Colonic mucosa (tissue), 4 donors: ENCODE data around the gene ABLIM1. TPM values are rescaled to one million over a fixed set of nuclear protein-coding genes. Genes with fewer than 3 reads are reported as not detected.
A peak's percentile ranks its signal among the peaks of the same experiment; 100 is the strongest.

ENCODE experiments used
- DNase-seq: peaks from one replicate; pipeline ENCODE4 v3.0.0-alpha.2; 2020
- H3K27ac ChIP-seq: fragments of 200-600 bp; one replicate; pipeline ENCODE4 v1.8.0; 2021
- H3K27me3 ChIP-seq: fragments of 200-600 bp; one replicate; pipeline ENCODE4 v1.8.0; 2021
- H3K36me3 ChIP-seq: fragments of 200-600 bp; one replicate; pipeline ENCODE4 v1.8.0; 2021
- H3K4me1 ChIP-seq: fragments of 200-600 bp; one replicate; pipeline ENCODE4 v1.8.0; 2021; ENCODE audit warnings: mild to moderate bottlenecking
- H3K4me3 ChIP-seq: fragments of 200-600 bp; one replicate; pipeline ENCODE4 v1.8.0; 2021
- H3K9ac ChIP-seq, 2 donors: one replicate each; pipeline ENCODE4 v1.7.0; 2013; ENCODE audit warnings: control low read depth in 2 of 2, low read depth in 2 of 2, low read length in 2 of 2
- H3K9me3 ChIP-seq: fragments of 200-600 bp; one replicate; pipeline ENCODE4 v1.8.0; 2021
- CTCF ChIP-seq: fragments of 200-600 bp; IDR thresholded peaks from one replicate; pipeline ENCODE4 v1.8.0; 2022; ENCODE audit warnings: antibody characterized with exemption, mild to moderate bottlenecking
- intact Hi-C: fragments of 100-400 bp; cut with DNase I; formaldehyde crosslinking; loops from one replicate; pipeline ENCODE4 v1.14.1; 2022
- total RNA-seq, 2 donors: library from RNA; stranded (reverse); fragmentation: NEBNext Ultra II Directional in 1 of 2; extraction: Animal tissue kit (Norgen Biotek cat#: 25700) in 1 of 2; gene quantifications; one replicate each; pipeline ENCODE4 v1.2.1, GENCODE V29; 2021
- donor health status: healthy.
- donor health status: DM: no; HTN: no; CAD: no.
- donor health status: DM: no; HTN: no; CAD: no.

ABLIM1 gene
- total RNA-seq, 2 donors from 2014 or later = 118 to 131 TPM

- Histone ChIP-seq H3K27me3 (no peaks in the 10 kb centered on the region), H3K36me3 (no peaks in the 10 kb centered on the region), H3K27ac (no peak overlapping the region), H3K4me1 (peaks cover 11% of the 10 kb centered on the region), H3K9ac (no peak overlapping the region), H3K9me3 (no peaks in the 10 kb centered on the region), H3K4me3 (no peak overlapping the region)
- intact Hi-C loops = no loop called here
- no peak for DNase-seq
- no peak for TF ChIP-seq CTCF
These were observed 117.8 kb downstream of the ABLIM1 start for GRCh38 chr10:114540236-114540635.

GRCh38 chr10:114539623-114540022 is 118.5 kb downstream of the ABLIM1 start:
- intact Hi-C loops = no loop called here
- H3K36me3 ChIP-seq = no peaks in the 10 kb centered on the region
- H3K4me1 ChIP-seq = peaks cover 5% of the 10 kb centered on the region
- no peak for TF ChIP-seq CTCF
- no peaks in the 10 kb centered on the region for H3K9me3 ChIP-seq
- H3K27ac ChIP-seq = no peak overlapping the region
- H3K9ac ChIP-seq = no peak overlapping the region
- no peaks in the 10 kb centered on the region for H3K27me3 ChIP-seq
- no peak for DNase-seq
- no peak overlapping the region for H3K4me3 ChIP-seq

- Histone ChIP-seq H3K9ac (peak overlapping the region; percentile 52 to 73), H3K9me3 (no peaks in the 10 kb centered on the region), H3K4me1 (no peaks in the 10 kb centered on the region), H3K4me3 (no peak overlapping the region), H3K36me3 (no peaks in the 10 kb centered on the region), H3K27ac (peak overlapping the region; percentile 54), H3K27me3 (no peaks in the 10 kb centered on the region)
- peak; percentile 90 for DNase-seq
- no peak for TF ChIP-seq CTCF
- intact Hi-C loops = no loop called here
These were observed 119.7 kb downstream of the ABLIM1 start for GRCh38 chr10:114538181-114538906.

- Histone ChIP-seq H3K9me3 (no peaks in the 10 kb centered on the region), H3K27ac (no peak overlapping the region), H3K9ac (no peak overlapping the region), H3K36me3 (no peaks in the 10 kb centered on the region), H3K4me1 (no peaks in the 10 kb centered on the region), H3K27me3 (no peaks in the 10 kb centered on the region), H3K4me3 (no peak overlapping the region)
- no peak for DNase-seq
- intact Hi-C loops = no loop called here
- no peak for TF ChIP-seq CTCF
These were observed 120.3 kb downstream of the ABLIM1 start for GRCh38 chr10:114537736-114538135.

GRCh38 chr10:114534571-114534981 is 123.5 kb downstream of the ABLIM1 start:
- H3K36me3 ChIP-seq = no peaks in the 10 kb centered on the region
- H3K4me1 ChIP-seq = no peaks in the 10 kb centered on the region
- H3K27ac ChIP-seq = no peak overlapping the region
- DNase-seq = no peak
- H3K9me3 ChIP-seq = no peaks in the 10 kb centered on the region
- intact Hi-C loops = no loop called here
- no peak for TF ChIP-seq CTCF
- H3K9ac ChIP-seq = no peak overlapping the region
- no peaks in the 10 kb centered on the region for H3K27me3 ChIP-seq
- H3K4me3 ChIP-seq = no peak overlapping the region
